ENCODE data around the gene ITSN2. TPM values are rescaled to one million over a fixed set of nuclear protein-coding genes. Genes with fewer than 3 reads are reported as not detected.

The ITSN2 gene
- total RNA-seq, 1 experiment from 2014 or later = 19.8 TPM

DNA sequence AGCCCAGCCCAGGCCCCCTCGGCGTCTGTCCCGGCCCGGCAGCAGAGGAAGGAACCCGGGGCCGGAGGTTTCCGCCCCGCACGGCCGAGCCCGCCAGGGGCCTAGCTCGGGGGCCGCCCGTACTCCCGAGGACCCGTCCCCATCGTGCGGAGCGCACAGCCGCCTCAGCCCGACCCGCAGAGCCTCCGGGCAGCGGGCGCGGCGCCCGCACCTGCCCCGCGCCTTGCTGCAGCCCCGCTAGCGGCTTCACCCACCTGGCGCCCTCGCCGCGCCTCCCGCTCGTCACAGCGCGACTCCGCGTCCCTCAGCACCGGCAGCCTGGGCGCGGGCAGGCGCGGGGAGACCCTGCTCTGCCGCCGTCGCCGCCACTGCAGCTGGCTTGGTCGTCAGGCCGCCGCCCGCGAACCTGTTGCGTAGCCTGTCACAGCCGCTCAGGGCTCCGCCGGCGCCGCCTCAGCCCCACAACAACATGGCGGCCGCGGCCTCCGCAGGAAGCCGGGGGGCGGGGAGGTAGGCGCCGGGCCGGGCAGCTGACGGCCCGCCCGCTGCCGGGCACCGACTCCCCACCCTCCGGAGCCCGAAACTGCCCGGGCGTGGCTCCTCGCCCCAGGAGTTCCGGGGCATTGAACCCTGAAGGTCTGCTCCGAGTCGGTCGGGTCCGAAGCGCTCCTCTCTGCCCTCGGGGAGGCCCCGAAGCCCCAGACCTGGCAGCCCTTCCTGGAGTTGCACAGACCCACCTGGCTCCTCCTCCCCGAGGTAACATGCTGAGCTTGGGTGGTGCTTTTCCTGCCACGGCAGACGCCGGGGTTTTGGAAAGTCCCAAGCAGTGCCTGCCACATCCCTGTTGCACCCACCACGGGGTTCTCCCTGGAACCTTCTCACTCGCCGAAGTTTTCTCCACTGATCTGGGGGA lies at the start of gene ITSN2 (continued):
- TF ChIP-seq ATF6 (CRISPR knock-in tag; IDR thresholded peaks at IDR 0.05) = no peak
- TF ChIP-seq, protein P1, sequence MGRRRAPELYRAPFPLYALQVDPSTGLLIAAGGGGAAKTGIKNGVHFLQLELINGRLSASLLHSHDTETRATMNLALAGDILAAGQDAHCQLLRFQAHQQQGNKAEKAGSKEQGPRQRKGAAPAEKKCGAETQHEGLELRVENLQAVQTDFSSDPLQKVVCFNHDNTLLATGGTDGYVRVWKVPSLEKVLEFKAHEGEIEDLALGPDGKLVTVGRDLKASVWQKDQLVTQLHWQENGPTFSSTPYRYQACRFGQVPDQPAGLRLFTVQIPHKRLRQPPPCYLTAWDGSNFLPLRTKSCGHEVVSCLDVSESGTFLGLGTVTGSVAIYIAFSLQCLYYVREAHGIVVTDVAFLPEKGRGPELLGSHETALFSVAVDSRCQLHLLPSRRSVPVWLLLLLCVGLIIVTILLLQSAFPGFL (CRISPR knock-in tag; IDR thresholded peaks at IDR 0.05; ENCODE audit: borderline replicate concordance) = peak; percentile 34; the same call in 1 of the 2 replicates
- no peak for TF ChIP-seq NFATC4 (CRISPR knock-in tag; IDR thresholded peaks at IDR 0.05)
- 0 out of 2 replicates have a peak, but pooled peaks have one; percentile 51 for TF ChIP-seq E2F1 (CRISPR knock-in tag; IDR thresholded peaks at IDR 0.05)
- TF ChIP-seq KAT7 (CRISPR knock-in tag; IDR thresholded peaks at IDR 0.05; ENCODE audit: borderline replicate concordance) = peak; percentile 78
- no peak for TF ChIP-seq RORB (CRISPR knock-in tag; IDR thresholded peaks at IDR 0.05)
- TF ChIP-seq ETV6 (CRISPR knock-in tag; IDR thresholded peaks at IDR 0.05) = peak; percentile 77; the same call in 1 of the 2 replicates
- peak; percentile 57; the same call in 1 of the 2 replicates for TF ChIP-seq MYBL2 (CRISPR knock-in tag; IDR thresholded peaks at IDR 0.05)
- TF ChIP-seq HMGXB4 (CRISPR knock-in tag; IDR thresholded peaks at IDR 0.05) = peak; percentile 91
- no peak for TF ChIP-seq MXD4 (CRISPR knock-in tag; IDR thresholded peaks at IDR 0.05; ENCODE audit: borderline replicate concordance)
- TF ChIP-seq ZNF532 (CRISPR knock-in tag; IDR thresholded peaks at IDR 0.05; ENCODE audit: borderline replicate concordance) = no peak
- TF ChIP-seq NR3C1 (CRISPR knock-in tag; conservative IDR thresholded peaks at IDR 0.05; ENCODE audit: low read depth) = no peak
- TF ChIP-seq, protein P2, sequence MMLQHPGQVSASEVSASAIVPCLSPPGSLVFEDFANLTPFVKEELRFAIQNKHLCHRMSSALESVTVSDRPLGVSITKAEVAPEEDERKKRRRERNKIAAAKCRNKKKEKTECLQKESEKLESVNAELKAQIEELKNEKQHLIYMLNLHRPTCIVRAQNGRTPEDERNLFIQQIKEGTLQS (CRISPR knock-in tag; conservative IDR thresholded peaks at IDR 0.05) = no peak
- TF ChIP-seq TEAD1 (CRISPR knock-in tag; IDR thresholded peaks at IDR 0.05) = no peak
- TF ChIP-seq NFYB (CRISPR knock-in tag; conservative IDR thresholded peaks at IDR 0.05; ENCODE audit: low read depth) = no peak; the same call in 1 of the 2 replicates
- TF ChIP-seq, protein P3, sequence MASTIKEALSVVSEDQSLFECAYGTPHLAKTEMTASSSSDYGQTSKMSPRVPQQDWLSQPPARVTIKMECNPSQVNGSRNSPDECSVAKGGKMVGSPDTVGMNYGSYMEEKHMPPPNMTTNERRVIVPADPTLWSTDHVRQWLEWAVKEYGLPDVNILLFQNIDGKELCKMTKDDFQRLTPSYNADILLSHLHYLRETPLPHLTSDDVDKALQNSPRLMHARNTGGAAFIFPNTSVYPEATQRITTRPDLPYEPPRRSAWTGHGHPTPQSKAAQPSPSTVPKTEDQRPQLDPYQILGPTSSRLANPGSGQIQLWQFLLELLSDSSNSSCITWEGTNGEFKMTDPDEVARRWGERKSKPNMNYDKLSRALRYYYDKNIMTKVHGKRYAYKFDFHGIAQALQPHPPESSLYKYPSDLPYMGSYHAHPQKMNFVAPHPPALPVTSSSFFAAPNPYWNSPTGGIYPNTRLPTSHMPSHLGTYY (CRISPR knock-in tag; IDR thresholded peaks at IDR 0.05) = no peak
- TF ChIP-seq, protein P4, sequence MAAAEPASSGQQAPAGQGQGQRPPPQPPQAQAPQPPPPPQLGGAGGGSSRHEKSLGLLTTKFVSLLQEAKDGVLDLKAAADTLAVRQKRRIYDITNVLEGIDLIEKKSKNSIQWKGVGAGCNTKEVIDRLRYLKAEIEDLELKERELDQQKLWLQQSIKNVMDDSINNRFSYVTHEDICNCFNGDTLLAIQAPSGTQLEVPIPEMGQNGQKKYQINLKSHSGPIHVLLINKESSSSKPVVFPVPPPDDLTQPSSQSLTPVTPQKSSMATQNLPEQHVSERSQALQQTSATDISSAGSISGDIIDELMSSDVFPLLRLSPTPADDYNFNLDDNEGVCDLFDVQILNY (CRISPR knock-in tag; IDR thresholded peaks at IDR 0.05) = 0 out of 2 replicates have a peak, but pooled peaks have one; percentile 43
- no peak for TF ChIP-seq IRF2 (CRISPR knock-in tag; IDR thresholded peaks at IDR 0.05; ENCODE audit: borderline replicate concordance, low read depth)
- TF ChIP-seq NFE2L1 (CRISPR knock-in tag; IDR thresholded peaks at IDR 0.05) = peak; percentile 29; the same call in 1 of the 2 replicates
- peak; percentile 89 for TF ChIP-seq FOXP1 (CRISPR knock-in tag; IDR thresholded peaks at IDR 0.05; ENCODE audit: borderline replicate concordance)
- TF ChIP-seq USF1 (CRISPR knock-in tag; IDR thresholded peaks at IDR 0.05) = no peak
- TF ChIP-seq ZSCAN18 (CRISPR knock-in tag; IDR thresholded peaks at IDR 0.05) = no peak

Data from WTC11 (cell line).